HL-60 (cell line): ENCODE results near the gene ZNF672.
A peak's percentile ranks its signal among the peaks of the same experiment; 100 is the strongest.
"Not testable (repeated sequence)": the region's sequence is repeated elsewhere in the genome, so short reads cannot be mapped to it uniquely, and the experiment has no call there.

Experiments used
- DNase-seq, 2 experiments: peaks; one replicate each; pipeline ENCODE4 v3.0.0-alpha.2; 2010 to 2020; ENCODE audit warnings: low read depth in 1 of 2, low spot score in 1 of 2
- H3K27ac ChIP-seq: fragments of 250-450 bp; sonication (Bioruptor Pico); replicated peaks from 2 replicates; pipeline ENCODE4 v1.5.1; 2020; ENCODE audit warnings: mild to moderate bottlenecking, moderate library complexity
- H3K27me3 ChIP-seq: fragments of 250-450 bp; sonication (Bioruptor Pico); 2 replicates; pipeline ENCODE4 v1.5.1; 2021; ENCODE audit warnings: mild to moderate bottlenecking, moderate library complexity; ENCODE audit not compliant: insufficient read depth, poor library complexity, severe bottlenecking
- H3K4me3 ChIP-seq: replicated peaks from 2 replicates; pipeline ENCODE4 v1.5.1; 2011; ENCODE audit warnings: mild to moderate bottlenecking, control low read depth, low read length; ENCODE audit not compliant: insufficient read depth
- CTCF ChIP-seq: IDR thresholded peaks from one replicate; pipeline ENCODE4 v1.5.1; 2011; ENCODE audit warnings: low read length, control low read depth, inconsistent platforms; ENCODE audit not compliant: insufficient read depth
- GABPA ChIP-seq: IDR thresholded peaks from 2 replicates; pipeline ENCODE4 v1.6.1; 2012; ENCODE audit warnings: low read depth
- POLR2AphosphoS5 ChIP-seq: IDR thresholded peaks from 2 replicates; pipeline ENCODE4 v1.6.1; 2012; ENCODE audit warnings: low read depth
- REST ChIP-seq: IDR thresholded peaks from 2 replicates; pipeline ENCODE4 v1.6.1; 2012; ENCODE audit warnings: low read depth; ENCODE audit not compliant: insufficient replicate concordance
- SPI1 ChIP-seq: IDR thresholded peaks from 2 replicates; pipeline ENCODE4 v1.6.1; 2012; ENCODE audit warnings: low read depth, mild to moderate bottlenecking, borderline replicate concordance
- long read RNA-seq: library from polyadenylated mRNA; unstranded; transcript quantifications from one replicate; pipeline ENCODE4 v2.0.0, GENCODE V29; 2020

ZNF672 gene
- long read RNA-seq, transcript ZNF672-201 (4 exons, 2,989 nt) = major isoform, 101 of 122 reads
- long read RNA-seq, partial matches to known transcripts = 9 of 122 reads
- long read RNA-seq, other reads (novel, unspliced or antisense) = 8 of 122 reads

DNA sequence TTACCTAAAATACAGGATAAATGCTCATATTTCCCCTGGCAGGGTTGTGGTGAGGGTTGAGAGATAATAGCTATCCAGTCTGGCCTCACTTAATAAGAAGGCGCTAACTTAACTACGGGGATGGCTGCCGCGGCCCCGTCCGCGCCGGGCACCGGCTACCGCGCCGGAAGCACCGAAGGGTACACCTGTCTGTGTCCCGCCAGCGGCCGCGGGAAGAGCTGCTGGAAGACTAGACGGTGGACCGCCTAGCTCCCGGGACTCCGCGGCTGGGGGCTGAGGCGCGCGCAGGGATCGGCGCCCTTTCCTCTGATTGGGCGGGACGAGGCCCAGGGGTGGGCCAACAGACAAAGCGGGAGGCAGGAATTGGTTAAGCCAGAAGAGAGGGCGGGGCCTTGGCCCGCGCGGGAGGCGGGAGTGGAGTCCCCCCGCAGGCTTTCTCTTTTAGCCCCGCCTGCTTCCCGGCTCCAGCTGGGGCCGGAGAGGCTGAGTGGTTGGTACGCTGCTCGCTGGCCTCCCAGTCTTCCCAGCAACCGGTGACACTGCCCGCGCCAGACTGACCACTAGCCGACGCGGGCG, at the start of gene ZNF672:
Gene ZNF672, plus strand, starts transcription at position 444 of the 576 bp plus-strand sequence. CDS start 9,051 bp downstream, outside the sequence.
- peak; percentile 86 to 98 for DNase-seq
- no peaks in the 10 kb centered on the region for H3K27me3 ChIP-seq
- peak within 1 kb of the TSS; percentile 97 for H3K27ac ChIP-seq
- TF ChIP-seq POLR2AphosphoS5 (peak; percentile 54), GABPA (no peak), CTCF (no peak), SPI1 (no peak), REST (no peak)
- peak within 1 kb of the TSS; percentile 90 for H3K4me3 ChIP-seq

GRCh38 chr1:248788327-248788726, 49.7 kb upstream of the ZNF672 start:
- no peaks in the 10 kb centered on the region for H3K27me3 ChIP-seq
- DNase-seq = no peak

DNA sequence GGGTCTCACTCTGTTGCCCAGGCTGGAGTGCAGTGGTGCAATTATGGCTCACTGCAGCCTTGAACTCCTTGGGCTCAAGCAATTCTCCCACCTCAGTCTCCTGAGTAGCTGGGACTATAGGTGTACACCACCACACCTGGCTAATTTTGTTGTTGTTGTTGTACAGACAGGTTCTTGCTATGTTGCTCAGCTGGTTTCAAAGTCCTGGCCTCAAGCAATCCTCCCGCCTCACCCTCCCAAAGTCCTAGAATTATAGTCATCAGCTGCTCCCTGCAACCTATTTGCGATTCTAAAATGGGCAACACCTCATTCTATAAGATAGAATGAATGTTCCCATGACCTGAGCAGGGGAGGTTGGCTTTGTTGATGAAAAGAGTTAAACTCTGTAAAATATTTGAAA, 48.7 kb upstream of the ZNF672 start:
- H3K27ac ChIP-seq, H3K4me3 ChIP-seq, DNase-seq, H3K27me3 ChIP-seq: not testable (repeated sequence)

More at GRCh38 chr1:248788327-248788726, 49.7 kb upstream of the ZNF672 start:
- TF ChIP-seq CTCF (no peak), REST (no peak), SPI1 (no peak), GABPA (no peak), POLR2AphosphoS5 (no peak)
- H3K4me3 ChIP-seq = no peak overlapping the region
- no peak overlapping the region for H3K27ac ChIP-seq

GRCh38 chr1:248790456-248790855, 47.6 kb upstream of the ZNF672 start:
- no peak for TF ChIP-seq SPI1
- no peak overlapping the region for H3K4me3 ChIP-seq

DNA sequence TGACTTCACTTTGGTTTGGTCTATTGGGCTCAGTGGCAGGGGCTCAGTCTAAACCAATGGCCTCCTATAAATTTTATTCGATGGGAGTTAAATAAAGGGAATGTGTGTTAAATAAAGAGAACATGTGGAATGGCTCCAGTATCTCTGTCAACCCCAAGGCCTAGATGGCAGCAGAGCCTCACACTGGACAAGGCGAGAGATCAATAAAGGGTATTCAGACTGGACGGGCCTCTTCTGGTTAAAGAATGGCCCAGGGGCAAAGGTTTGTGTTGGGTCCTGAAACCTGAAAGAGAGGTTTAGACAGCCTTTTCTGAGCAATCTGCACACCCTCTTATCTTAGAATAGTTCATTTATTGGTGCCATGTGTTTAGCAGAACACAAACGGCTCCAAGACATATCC, 47.0 kb upstream of the ZNF672 start:
- H3K4me3 ChIP-seq = no peak overlapping the region
- H3K27me3 ChIP-seq = no peaks in the 10 kb centered on the region
- no peak for DNase-seq
- H3K27ac ChIP-seq = peak overlapping the region; percentile 45
- TF ChIP-seq SPI1 = no peak
- no peak for TF ChIP-seq CTCF
- TF ChIP-seq POLR2AphosphoS5 = no peak
- TF ChIP-seq REST = no peak
- TF ChIP-seq GABPA = no peak

More at GRCh38 chr1:248790456-248790855, 47.6 kb upstream of the ZNF672 start:
- no peak overlapping the region; the same call in 1 of the 2 replicates for H3K27ac ChIP-seq
- H3K27me3 ChIP-seq = no peaks in the 10 kb centered on the region
- DNase-seq = no peak
